Choroid plexus epithelial cell (primary cell): ENCODE results near the gene CFAP54.
A peak's percentile ranks its signal among the peaks of the same experiment; 100 is the strongest.

Experiments used
- DNase-seq: peaks from one replicate; pipeline ENCODE4 v3.0.0-alpha.2; 2010; ENCODE audit warnings: low read depth
- H3K4me3 ChIP-seq: 2 replicates; pipeline ENCODE4 v1.5.1; 2011; ENCODE audit warnings: low read depth, mild to moderate bottlenecking, control low read depth, low read length, moderate library complexity
- CTCF ChIP-seq: conservative IDR thresholded peaks from 2 replicates; pipeline ENCODE4 v1.5.1; 2011; ENCODE audit warnings: low read depth, mild to moderate bottlenecking, control low read depth, inconsistent platforms, low read length, moderate library complexity

Gene CFAP54

GRCh38 chr12:96502477-96502876 lies 13.1 kb downstream of the CFAP54 start:
- DNase-seq, result no peak
- no peak overlapping the region for H3K4me3 ChIP-seq
- no peak for TF ChIP-seq CTCF

- TF ChIP-seq CTCF, result no peak
- H3K4me3 ChIP-seq, result no peak overlapping the region
- no peak for DNase-seq
Observed at GRCh38 chr12:96502949-96503532, 13.7 kb downstream of the CFAP54 start.

GRCh38 chr12:96503976-96504375 lies 14.6 kb downstream of the CFAP54 start:
- DNase-seq, result peak; percentile 57
- no peak for TF ChIP-seq CTCF
- no peak overlapping the region for H3K4me3 ChIP-seq

GRCh38 chr12:96506776-96507175 lies 17.4 kb downstream of the CFAP54 start:
- no peak overlapping the region for H3K4me3 ChIP-seq
- DNase-seq, result no peak
- no peak for TF ChIP-seq CTCF

- peak; percentile 57 for DNase-seq
- no peak for TF ChIP-seq CTCF
- no peak overlapping the region for H3K4me3 ChIP-seq
Observed at GRCh38 chr12:96510306-96510764, 21.0 kb downstream of the CFAP54 start.

- H3K4me3 ChIP-seq, result no peak overlapping the region
- DNase-seq, result no peak
- TF ChIP-seq CTCF, result no peak
Observed at GRCh38 chr12:96513166-96513565, 23.8 kb downstream of the CFAP54 start.

- TF ChIP-seq CTCF, result no peak
- H3K4me3 ChIP-seq, result no peak overlapping the region
- no peak for DNase-seq
Observed at GRCh38 chr12:96513681-96514080, 24.3 kb downstream of the CFAP54 start.
